ENCODE data around the gene ZFP62.
"Not testable (repeated sequence)": the region's sequence is repeated elsewhere in the genome, so short reads cannot be mapped to it uniquely, and the experiment has no call there.

ZFP62 gene

DNA sequence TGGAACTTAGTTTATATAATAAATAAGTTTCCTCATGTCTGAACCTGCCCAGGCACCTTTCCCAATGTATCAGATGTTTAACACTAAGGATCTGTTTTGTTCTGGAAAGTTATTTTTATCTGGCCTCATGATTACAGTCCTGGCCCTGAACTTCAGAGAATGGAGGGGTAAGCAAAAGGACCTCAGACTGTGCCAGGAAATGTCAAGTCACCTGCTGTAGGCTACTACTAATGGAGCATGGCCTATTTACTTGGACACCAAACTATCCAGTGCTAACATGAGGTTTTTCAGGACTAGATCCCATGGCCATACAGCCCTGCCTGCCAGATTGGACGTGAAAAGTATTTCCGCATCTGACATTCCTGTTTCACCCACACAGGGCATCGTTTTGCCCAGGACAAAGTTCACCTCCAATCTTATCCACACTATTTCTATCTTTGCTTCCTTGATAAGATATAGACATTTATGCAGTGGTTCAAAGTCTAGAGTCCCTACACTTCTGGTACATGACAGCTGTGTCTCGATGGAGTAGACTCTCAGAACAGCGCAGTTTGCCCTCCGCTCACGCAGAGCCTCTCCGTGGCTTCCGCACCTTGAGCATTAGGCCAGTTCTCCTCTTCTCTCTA lies 37.7 kb upstream of the ZFP62 start, which contains the start of gene BTNL8:
Gene BTNL8, plus strand, starts transcription at position 539 of the 626 bp plus-strand sequence. CDS start 152 bp downstream, outside the sequence.
- no peak for FAIRE-seq
- no peak for DNase-seq (ENCODE audit: insufficient read length, low spot score)
- TF ChIP-seq TAF1 (IDR thresholded peaks at IDR 0.05; ENCODE audit: low read depth, low read length) (no peak), POLR2A (IDR thresholded peaks at IDR 0.05; ENCODE audit: low read depth, low read length) (no peak), SPI1 (IDR thresholded peaks at IDR 0.05; ENCODE audit: low read depth, low read length) (no peak), POLR2AphosphoS5 (IDR thresholded peaks at IDR 0.05; ENCODE audit: low read depth, low read length) (no peak), POU2F2 (IDR thresholded peaks at IDR 0.05; ENCODE audit: low read depth, low read length) (no peak)

DNA sequence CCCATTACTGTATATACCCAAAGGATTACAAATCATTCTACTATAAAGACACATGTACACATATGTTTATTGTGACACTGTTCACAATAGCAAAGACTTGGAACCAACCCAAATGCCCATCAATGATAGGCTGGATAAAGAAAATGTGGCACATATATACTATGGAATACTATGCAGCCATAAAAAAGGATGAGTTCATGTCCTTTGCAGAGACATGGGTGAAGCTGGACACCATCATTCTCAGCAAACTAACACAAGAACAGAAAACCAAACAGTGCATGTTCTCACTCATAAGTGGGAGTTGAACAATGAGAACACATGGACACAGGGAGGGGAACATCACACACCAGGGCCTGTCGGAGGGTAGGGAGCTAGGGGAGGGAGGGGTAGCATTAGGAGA lies 34.3 kb upstream of the ZFP62 start:
- not testable (repeated sequence) for DNase-seq (ENCODE audit: insufficient read length, low spot score); FAIRE-seq

DNA sequence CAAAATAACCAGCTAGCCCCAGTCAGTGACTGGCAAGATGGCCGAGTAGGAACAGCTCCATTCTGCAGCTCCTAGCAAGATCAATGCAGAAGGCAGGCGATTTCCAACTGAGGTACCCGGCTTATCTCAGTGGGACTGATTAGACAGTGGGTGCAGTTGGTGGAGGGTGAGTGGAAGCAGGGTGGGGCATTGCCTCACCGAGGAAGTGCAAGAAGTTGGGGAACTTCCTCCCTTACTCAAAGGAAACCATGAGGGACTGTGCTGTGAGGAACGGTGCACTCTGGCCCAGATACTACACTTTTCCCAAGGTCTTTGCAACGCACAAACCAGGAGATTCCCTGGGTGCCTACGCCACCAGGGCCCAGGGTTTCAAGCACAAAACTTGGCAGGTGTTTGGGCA lies 28.3 kb upstream of the ZFP62 start:
- TF ChIP-seq POLR2AphosphoS5 (IDR thresholded peaks at IDR 0.05; ENCODE audit: low read depth, low read length) (no peak), TAF1 (IDR thresholded peaks at IDR 0.05; ENCODE audit: low read depth, low read length) (no peak), POU2F2 (IDR thresholded peaks at IDR 0.05; ENCODE audit: low read depth, low read length) (no peak), SPI1 (IDR thresholded peaks at IDR 0.05; ENCODE audit: low read depth, low read length) (no peak), PAX5 (IDR thresholded peaks at IDR 0.05; ENCODE audit: insufficient read depth, low read length, severe bottlenecking) (no peak), POLR2A (IDR thresholded peaks at IDR 0.05; ENCODE audit: low read depth, low read length) (no peak)
- DNase-seq (ENCODE audit: insufficient read length, low spot score) = no peak

DNA sequence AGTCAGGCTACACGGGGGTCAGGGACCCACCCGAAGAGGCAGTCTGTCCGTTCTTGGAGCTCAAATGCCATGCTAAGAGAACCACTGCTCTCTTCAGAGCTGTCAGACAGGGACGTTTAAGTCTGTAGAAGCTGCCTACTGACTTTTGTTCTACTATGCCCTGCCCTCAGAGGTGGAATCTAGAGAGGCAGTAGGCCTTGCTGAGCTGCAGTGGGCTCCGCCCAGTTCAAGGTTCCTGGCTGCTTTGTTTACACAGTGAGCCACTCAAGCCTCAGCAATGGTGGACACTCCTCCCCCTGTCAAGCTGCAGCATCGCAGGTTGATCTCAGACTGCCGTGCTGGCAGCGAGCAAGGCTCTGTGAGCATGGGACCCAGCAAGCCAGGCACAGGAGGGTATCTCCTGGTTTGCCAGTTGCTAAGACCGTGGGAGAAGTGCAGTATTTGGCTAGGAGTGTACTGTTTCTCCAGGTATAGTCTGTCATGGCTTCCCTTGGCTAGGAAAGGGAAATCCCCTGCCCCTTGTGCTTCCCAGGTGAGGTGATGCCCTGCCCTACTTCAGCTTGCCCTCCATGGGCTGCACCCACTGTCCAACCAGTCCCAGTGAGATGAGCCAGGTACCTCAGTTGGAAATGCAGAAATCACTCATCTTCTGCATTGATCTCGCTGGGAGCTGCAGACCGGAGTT lies 24.9 kb upstream of the ZFP62 start:
- not testable (repeated sequence) for DNase-seq (ENCODE audit: insufficient read length, low spot score); FAIRE-seq

More for the DNA sequence above, 28.3 kb upstream of the ZFP62 start:
- FAIRE-seq = no peak

DNA sequence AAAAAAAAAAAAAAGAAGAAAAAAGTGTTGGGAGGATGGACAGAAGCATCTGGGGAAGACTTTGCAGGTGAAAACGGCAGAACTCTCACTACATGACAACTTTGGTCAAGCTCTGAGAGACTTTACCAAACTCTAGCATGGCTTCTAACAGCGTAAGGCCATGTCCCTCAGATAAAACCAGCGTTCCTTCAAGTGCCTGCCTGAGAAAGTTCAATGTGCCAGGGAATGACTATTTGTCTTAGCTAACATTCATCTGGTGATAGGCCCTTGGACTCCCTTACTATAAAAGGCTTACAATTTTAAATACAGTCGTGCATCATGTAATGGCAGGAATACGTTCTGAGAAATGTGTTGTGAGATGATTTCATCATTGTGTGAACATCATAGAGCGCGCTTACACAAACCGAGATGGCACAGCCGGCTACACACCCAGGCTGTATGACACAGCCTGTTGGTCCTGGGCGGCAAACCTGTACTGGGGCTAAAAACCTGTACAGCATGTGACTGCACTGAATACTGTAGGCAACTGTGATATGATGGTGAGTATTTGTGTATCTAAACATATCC lies 14.9 kb upstream of the ZFP62 start:
- DNase-seq (ENCODE audit: insufficient read length, low spot score) (no peak), FAIRE-seq (no peak)
- TF ChIP-seq POLR2AphosphoS5 (IDR thresholded peaks at IDR 0.05; ENCODE audit: low read depth, low read length) (no peak), TAF1 (IDR thresholded peaks at IDR 0.05; ENCODE audit: low read depth, low read length) (no peak), POLR2A (IDR thresholded peaks at IDR 0.05; ENCODE audit: low read depth, low read length) (no peak), POU2F2 (IDR thresholded peaks at IDR 0.05; ENCODE audit: low read depth, low read length) (no peak), SPI1 (IDR thresholded peaks at IDR 0.05; ENCODE audit: low read depth, low read length) (no peak), PAX5 (IDR thresholded peaks at IDR 0.05; ENCODE audit: insufficient read depth, low read length, severe bottlenecking) (no peak)

DNA sequence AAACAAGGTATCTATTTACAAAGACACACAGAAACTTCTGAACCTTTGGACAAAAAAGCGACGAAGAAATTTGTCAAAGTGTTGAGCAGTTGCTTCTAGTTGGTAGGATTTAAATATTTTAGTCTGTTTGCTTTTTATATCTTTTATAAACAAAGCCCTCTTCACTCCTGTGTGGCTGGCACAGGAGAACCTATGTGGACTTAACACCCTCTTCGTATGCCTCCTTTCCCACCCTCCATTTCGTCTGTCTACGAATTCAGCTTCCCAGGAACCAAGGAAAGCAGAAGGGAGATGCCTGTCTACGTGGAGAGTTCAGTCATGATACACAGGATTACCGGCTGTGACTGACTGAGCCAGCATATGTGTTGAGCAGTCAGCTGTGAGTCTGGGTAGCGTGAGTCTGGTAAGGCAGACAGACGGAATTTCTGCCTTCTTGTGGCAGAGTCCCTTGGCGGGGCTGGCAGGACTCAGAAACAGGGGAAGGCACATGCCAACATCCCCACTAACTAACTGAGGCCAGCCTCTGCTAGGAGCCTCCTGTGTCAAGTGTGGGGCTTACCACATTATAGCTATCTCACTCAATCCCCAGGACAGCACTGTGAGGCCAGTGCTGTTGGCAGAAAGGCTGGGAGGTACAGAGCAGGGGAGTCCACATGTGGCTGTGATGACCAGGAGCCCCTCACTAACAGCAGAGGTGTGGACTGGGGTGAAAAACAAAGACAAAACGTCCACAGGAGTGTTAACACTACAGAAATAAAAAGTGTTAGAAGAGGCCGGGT lies 13.9 kb upstream of the ZFP62 start:
- TF ChIP-seq TAF1 (IDR thresholded peaks at IDR 0.05; ENCODE audit: low read depth, low read length) (no peak), POLR2A (IDR thresholded peaks at IDR 0.05; ENCODE audit: low read depth, low read length) (no peak), POLR2AphosphoS5 (IDR thresholded peaks at IDR 0.05; ENCODE audit: low read depth, low read length) (no peak), POU2F2 (IDR thresholded peaks at IDR 0.05; ENCODE audit: low read depth, low read length) (no peak), PAX5 (IDR thresholded peaks at IDR 0.05; ENCODE audit: insufficient read depth, low read length, severe bottlenecking) (no peak), SPI1 (IDR thresholded peaks at IDR 0.05; ENCODE audit: low read depth, low read length) (no peak)
- peak; percentile 28 for FAIRE-seq

DNA sequence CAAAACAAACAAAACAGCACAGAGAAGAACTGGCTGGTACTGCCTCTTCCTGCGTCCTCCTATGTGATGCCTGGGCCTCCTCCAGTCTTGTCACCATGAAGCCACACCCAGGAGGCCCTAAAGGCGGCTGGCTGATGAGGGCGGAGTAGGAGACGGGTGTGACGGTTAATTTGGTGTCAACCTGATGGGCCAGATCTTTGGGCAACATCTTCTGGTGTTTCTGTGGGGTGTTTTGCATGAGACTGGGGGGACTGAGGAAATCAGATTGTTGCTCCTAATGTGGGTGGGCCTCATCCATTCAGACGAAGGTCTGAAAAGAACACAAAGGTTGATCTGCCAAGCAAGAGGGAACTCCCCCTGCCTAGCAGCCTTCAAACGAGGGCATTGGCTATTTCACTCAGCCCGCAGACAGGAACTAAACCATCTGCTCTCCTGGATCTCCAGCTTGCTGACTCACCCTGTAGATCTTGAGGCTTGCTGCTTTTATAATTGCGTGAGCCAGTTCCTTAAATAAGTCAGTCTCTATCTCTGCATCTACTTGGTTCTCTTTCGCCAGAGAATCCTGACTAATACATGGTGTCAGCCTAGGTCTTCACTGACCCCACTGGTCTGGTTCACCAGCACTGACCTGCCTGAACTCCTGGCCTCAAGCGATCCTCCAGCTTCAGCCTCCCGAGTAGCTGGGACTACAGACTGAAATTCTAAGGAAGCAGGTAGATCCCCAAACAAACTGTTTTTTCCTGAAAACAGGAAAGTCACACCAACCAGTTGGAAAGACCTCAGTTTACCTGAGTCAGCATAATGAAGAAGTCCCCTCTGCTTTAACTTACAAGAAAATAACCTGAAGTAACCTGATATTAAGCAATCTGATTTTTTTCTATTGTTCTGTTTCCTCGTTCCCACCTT lies 12.8 kb upstream of the ZFP62 start:
- 0 out of 2 replicates have a peak, but pooled peaks have one; percentile 2 for TF ChIP-seq SPI1 (IDR thresholded peaks at IDR 0.05; ENCODE audit: low read depth, low read length)
- TF ChIP-seq POLR2A (IDR thresholded peaks at IDR 0.05; ENCODE audit: low read depth, low read length) = no peak
- no peak for FAIRE-seq
- no peak for DNase-seq (ENCODE audit: insufficient read length, low spot score)

More for the DNA sequence above, 13.9 kb upstream of the ZFP62 start:
- no peak for DNase-seq (ENCODE audit: insufficient read length, low spot score)

DNA sequence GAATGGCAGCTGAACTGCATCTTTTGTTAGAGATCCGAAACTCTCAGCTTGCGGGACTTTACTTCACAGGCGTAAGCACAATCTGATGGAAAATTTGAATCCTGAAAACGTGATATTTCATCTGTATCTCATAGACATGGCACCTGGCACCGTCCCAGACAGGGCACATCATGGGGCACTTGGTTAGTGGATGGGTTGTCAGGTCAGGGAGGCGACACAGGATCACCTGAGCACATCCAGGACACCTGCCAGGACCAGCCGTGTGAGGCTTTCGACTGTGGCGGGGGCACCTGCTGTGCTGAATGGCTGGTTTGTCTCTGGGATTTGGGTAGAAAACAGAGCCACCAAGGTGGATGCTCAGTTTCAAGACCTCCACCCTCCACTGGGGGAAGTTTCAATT lies 11.3 kb upstream of the ZFP62 start:
- FAIRE-seq (no peak), DNase-seq (ENCODE audit: insufficient read length, low spot score) (no peak)
- no peak for TF ChIP-seq POLR2A (IDR thresholded peaks at IDR 0.05; ENCODE audit: low read depth, low read length)
- TF ChIP-seq SPI1 (IDR thresholded peaks at IDR 0.05; ENCODE audit: low read depth, low read length) = no peak
- TF ChIP-seq POU2F2 (IDR thresholded peaks at IDR 0.05; ENCODE audit: low read depth, low read length) = no peak
- no peak for TF ChIP-seq PAX5 (IDR thresholded peaks at IDR 0.05; ENCODE audit: insufficient read depth, low read length, severe bottlenecking)
- no peak for TF ChIP-seq TAF1 (IDR thresholded peaks at IDR 0.05; ENCODE audit: low read depth, low read length)
- no peak for TF ChIP-seq POLR2AphosphoS5 (IDR thresholded peaks at IDR 0.05; ENCODE audit: low read depth, low read length)

All from GM12891 (cell line).